ENCODE results near the gene BEND2. TPM values are rescaled to one million over a fixed set of nuclear protein-coding genes. Genes with fewer than 3 reads are reported as not detected.

BEND2 gene
- total RNA-seq (2021), result not detected in 2 replicates
- long read RNA-seq, result 0 reads

GRCh38 chrX:18220786-18221185 is at the start of gene BEND2:
BEND2 (minus strand) TSS chrX:18220886; CDS start chrX:18220750, 136 bp downstream.
- Histone ChIP-seq H3K27ac (ENCODE audit: insufficient read length, low read depth, low read length) (no peak within 1 kb of the TSS), H3K14ac (ENCODE audit: insufficient read depth, low read length) (no peak within 1 kb of the TSS), H3K56ac (ENCODE audit: insufficient read length, low read depth, low read length) (no peak within 1 kb of the TSS), H2AFZ (ENCODE audit: low read length) (no peak within 1 kb of the TSS), H3K23me2 (ENCODE audit: insufficient read length, low read depth, low read length, poor library complexity, severe bottlenecking) (no peaks in the 10 kb centered on the region), H3K4me2 (ENCODE audit: insufficient read depth, insufficient read length, low read length) (no peak within 1 kb of the TSS), H2BK20ac (ENCODE audit: low read depth, low read length, poor library complexity, severe bottlenecking) (no peak within 1 kb of the TSS), H4K20me1 (ENCODE audit: control insufficient read depth, insufficient read depth, insufficient read length) (no peaks in the 10 kb centered on the region), H3T11ph (ENCODE audit: low read length) (no peak within 1 kb of the TSS), H2AK5ac (ENCODE audit: insufficient read length, low read length) (no peak within 1 kb of the TSS), H3K4me1 (ENCODE audit: insufficient read depth, low read length) (no peaks in the 10 kb centered on the region), H3K4ac (ENCODE audit: low read depth, low read length) (no peak within 1 kb of the TSS), H3K23ac (ENCODE audit: insufficient read length, low read depth, low read length) (no peak within 1 kb of the TSS), H2BK5ac (ENCODE audit: insufficient read length, low read length) (no peak within 1 kb of the TSS), H2BK120ac (ENCODE audit: low read depth, low read length, poor library complexity, severe bottlenecking) (no peak within 1 kb of the TSS), H2BK12ac (ENCODE audit: insufficient read length, low read depth, low read length) (no peak within 1 kb of the TSS), H4K5ac (ENCODE audit: insufficient read length, low read depth, low read length) (no peak within 1 kb of the TSS), H3K79me2 (ENCODE audit: insufficient read depth, low read length) (no peaks in the 10 kb centered on the region), H2BK15ac (ENCODE audit: low read depth, low read length) (no peak within 1 kb of the TSS), H4K91ac (ENCODE audit: insufficient read length, low read depth, low read length) (no peak within 1 kb of the TSS), H3K27me3 (ENCODE audit: insufficient read depth, low read length) (no peaks in the 10 kb centered on the region), H4K8ac (replicated peaks; ENCODE audit: insufficient read length, low read depth, low read length) (no peak within 1 kb of the TSS), H3K79me1 (ENCODE audit: insufficient read depth, low read depth, low read length, poor library complexity, severe bottlenecking) (no peaks in the 10 kb centered on the region), H3K9me3 (ENCODE audit: control insufficient read depth, low read depth, low read length) (peaks cover 30% of the 10 kb centered on the region), H3K9ac (ENCODE audit: extremely low read depth, insufficient read length, low read length) (no peak within 1 kb of the TSS), H3K18ac (ENCODE audit: insufficient read length, low read depth, low read length) (no peak within 1 kb of the TSS)
- no peaks in the 10 kb centered on the region; the same call in 1 of the 2 replicates for H3K27me3 Mint-ChIP-seq (ENCODE audit: low read depth)
- no peak for DNase-seq
- H3K4me1 Mint-ChIP-seq, result no peaks in the 10 kb centered on the region
- WGBS (ENCODE audit: extremely low coverage, insufficient read length, low lambda C conversion rate), result no CpG with 5 or more reads among the region's 19 CpGs
- H3K36me3 Mint-ChIP-seq (ENCODE audit: insufficient read depth in 1 of 3, low read depth in 3 of 3), result peaks cover 0 to 9% (median 4%) of the 10 kb centered on the region in 3 experiments; a peak in 6 of 7 replicates
- H3K4me3 Mint-ChIP-seq, result no peak within 1 kb of the TSS
- peaks cover 61 to 67% of the 10 kb centered on the region in 2 experiments for H3K9me3 Mint-ChIP-seq
- TF ChIP-seq, protein P1, sequence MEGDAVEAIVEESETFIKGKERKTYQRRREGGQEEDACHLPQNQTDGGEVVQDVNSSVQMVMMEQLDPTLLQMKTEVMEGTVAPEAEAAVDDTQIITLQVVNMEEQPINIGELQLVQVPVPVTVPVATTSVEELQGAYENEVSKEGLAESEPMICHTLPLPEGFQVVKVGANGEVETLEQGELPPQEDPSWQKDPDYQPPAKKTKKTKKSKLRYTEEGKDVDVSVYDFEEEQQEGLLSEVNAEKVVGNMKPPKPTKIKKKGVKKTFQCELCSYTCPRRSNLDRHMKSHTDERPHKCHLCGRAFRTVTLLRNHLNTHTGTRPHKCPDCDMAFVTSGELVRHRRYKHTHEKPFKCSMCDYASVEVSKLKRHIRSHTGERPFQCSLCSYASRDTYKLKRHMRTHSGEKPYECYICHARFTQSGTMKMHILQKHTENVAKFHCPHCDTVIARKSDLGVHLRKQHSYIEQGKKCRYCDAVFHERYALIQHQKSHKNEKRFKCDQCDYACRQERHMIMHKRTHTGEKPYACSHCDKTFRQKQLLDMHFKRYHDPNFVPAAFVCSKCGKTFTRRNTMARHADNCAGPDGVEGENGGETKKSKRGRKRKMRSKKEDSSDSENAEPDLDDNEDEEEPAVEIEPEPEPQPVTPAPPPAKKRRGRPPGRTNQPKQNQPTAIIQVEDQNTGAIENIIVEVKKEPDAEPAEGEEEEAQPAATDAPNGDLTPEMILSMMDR (conservative IDR thresholded peaks at IDR 0.05), result no peak
- H3K27ac Mint-ChIP-seq, result no peak within 1 kb of the TSS
